AG09309 (cell line): Measurements from ENCODE around the gene DAGLA.
A peak's percentile ranks its signal among the peaks of the same experiment; 100 is the strongest.
"Not testable (repeated sequence)": the region's sequence is repeated elsewhere in the genome, so short reads cannot be mapped to it uniquely, and the experiment has no call there.

Experiments used
- DNase-seq: peaks from one replicate; pipeline ENCODE4 v3.0.0-alpha.2; 2010; ENCODE audit warnings: low read depth
- H3K4me3 ChIP-seq: 2 replicates; pipeline ENCODE4 v1.5.1; 2011; ENCODE audit warnings: mild to moderate bottlenecking, low read depth, low read length, moderate library complexity; ENCODE audit not compliant: control insufficient read depth
- TF ChIP-seq, protein P1 (sequence below): IDR thresholded peaks from 2 replicates; pipeline ENCODE4 v1.5.1; 2011; ENCODE audit warnings: mild to moderate bottlenecking, low read depth, low read length, inconsistent platforms; ENCODE audit not compliant: insufficient read depth, control insufficient read depth; ENCODE audit errors: missing control alignments

Gene DAGLA

DNA sequence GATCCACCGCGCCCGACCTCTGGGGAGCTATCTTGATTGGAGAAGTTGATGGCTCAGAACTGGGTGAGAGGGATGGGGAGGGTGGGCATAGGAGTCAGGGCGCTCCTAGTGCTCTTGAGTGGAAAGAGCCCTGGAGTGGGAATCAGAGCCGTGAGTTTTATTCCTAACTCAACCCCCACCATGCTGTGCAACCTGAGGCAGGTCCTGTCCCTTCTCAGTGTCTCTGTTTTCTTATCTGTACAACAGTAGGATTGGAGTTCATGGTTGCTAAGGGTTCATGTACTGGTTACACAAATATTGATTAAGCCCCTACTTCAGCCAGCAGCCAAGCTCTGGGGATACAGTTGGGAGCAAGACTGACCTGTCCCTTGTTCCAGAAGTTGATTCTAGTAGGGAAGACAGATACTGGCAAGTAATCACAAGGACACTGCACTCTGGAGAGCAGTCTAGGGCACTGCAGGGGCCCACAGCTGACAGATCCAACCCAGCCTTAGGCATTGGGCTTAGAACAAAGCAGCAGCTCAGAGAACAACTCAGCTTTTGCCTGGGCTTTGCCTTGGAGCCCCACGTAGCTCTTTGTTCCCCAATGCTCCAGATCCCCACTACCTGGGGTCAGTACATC, 12.4 kb upstream of the DAGLA start:
- TF ChIP-seq, protein P1, sequence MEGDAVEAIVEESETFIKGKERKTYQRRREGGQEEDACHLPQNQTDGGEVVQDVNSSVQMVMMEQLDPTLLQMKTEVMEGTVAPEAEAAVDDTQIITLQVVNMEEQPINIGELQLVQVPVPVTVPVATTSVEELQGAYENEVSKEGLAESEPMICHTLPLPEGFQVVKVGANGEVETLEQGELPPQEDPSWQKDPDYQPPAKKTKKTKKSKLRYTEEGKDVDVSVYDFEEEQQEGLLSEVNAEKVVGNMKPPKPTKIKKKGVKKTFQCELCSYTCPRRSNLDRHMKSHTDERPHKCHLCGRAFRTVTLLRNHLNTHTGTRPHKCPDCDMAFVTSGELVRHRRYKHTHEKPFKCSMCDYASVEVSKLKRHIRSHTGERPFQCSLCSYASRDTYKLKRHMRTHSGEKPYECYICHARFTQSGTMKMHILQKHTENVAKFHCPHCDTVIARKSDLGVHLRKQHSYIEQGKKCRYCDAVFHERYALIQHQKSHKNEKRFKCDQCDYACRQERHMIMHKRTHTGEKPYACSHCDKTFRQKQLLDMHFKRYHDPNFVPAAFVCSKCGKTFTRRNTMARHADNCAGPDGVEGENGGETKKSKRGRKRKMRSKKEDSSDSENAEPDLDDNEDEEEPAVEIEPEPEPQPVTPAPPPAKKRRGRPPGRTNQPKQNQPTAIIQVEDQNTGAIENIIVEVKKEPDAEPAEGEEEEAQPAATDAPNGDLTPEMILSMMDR, result no peak
- no peak overlapping the region for H3K4me3 ChIP-seq
- DNase-seq, result no peak

DNA sequence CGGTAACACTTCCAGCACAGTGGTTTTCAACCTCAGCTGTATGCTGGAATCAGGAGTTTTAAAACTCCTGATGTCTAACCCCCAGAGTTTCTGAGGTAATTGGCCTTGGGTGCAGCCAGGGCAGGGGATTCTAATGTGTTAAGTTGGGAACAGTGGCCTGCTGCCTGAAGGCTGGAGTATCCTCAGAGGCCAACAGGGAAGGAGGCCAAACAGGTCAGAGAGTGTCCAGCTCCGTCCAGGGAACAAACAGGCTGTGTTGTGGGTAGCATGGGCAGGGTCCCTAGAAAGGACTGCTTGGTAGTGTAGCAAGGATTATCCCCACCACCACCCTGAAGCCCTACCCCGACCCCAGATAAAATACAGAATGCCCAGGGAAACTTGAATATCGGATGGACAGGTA, 10.8 kb upstream of the DAGLA start:
- TF ChIP-seq, protein P1, result no peak
- H3K4me3 ChIP-seq, result no peak overlapping the region
- no peak for DNase-seq

DNA sequence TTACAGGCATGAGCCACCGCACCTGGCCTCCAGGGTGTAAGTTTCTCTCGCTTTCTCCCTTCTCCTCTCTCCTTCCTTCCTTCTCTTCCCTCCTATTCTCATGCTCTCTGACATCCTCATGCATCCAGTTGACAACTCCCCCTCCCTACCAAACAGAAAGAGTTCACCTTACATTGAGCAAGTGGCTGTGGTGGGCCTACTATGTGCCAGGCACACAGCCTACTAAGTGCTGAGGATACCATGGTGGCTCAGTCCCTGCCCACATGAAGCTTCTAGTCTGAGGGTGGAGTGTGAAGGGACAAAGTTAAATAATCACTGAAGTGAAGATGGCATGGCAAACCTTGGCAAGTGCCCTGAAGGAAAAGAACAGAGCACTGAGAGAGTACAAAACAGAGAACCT, 9.6 kb upstream of the DAGLA start:
- TF ChIP-seq, protein P1, result no peak
- H3K4me3 ChIP-seq, result no peak overlapping the region
- DNase-seq, result no peak

DNA sequence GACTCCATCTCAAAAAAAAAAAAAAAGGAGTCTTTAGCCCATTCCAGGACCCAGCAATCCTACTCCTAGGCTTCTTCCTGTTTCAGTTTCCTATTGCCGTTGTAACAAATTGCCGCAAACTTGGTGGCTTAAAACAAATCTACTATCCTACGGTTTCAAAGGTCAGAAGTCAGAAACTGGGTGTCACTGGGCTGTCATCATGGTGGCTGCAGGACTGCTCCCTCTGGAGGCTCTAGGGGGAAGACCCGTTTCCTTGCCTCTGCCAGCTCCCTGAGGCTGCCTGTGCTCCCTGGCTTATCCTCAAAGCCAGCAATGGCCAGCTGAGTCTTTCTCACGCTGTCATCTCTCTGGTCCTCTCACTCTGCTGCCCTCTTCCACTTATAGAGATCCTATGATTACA, 8.7 kb upstream of the DAGLA start:
- no peak overlapping the region for H3K4me3 ChIP-seq
- TF ChIP-seq, protein P1, result peak; percentile 41
- DNase-seq, result no peak

DNA sequence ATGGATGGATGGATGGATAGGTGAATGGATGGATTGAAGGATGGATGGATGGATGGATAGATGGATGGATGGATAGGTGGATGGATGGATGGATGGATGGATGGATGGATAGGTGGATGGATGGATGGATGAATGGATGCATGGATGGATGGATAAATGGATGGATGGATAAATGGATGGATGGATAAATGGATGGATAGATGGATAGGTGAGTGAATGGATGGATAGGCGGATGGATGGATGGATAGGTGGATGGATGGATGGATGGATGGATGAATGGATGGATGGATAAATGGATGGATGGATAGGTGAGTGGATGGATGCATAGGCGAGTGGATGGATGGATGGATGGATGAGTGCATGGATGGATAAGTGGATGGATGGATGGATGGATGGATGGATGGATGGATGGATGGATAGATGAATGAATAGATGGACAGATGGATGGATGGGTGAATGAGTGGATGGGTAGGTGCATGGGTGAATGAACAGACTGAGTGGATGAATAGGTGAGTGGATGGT, 6.2 kb upstream of the DAGLA start:
- DNase-seq, H3K4me3 ChIP-seq: not testable (repeated sequence)

DNA sequence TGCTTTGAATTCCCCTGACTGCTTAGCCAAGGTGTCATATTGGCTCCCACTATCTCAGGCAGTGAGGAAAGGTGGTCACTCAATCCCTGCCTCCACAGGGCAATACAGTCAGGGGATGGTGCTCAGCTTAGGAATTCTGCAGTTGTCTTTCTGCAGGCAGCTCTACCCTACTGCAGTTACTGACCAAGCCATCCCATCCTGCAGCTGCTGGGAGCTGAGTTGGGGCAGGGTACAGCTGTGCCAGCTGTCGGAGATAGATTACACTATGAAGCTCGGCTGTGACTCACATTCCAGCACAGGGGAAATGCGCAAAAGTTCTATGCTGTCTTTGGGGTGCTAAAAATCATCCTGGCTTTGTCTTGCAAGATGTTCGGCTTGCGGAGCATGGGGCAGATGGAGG, 4.4 kb upstream of the DAGLA start:
- TF ChIP-seq, protein P1, result peak; percentile 6
- no peak overlapping the region for H3K4me3 ChIP-seq
- no peak for DNase-seq

DNA sequence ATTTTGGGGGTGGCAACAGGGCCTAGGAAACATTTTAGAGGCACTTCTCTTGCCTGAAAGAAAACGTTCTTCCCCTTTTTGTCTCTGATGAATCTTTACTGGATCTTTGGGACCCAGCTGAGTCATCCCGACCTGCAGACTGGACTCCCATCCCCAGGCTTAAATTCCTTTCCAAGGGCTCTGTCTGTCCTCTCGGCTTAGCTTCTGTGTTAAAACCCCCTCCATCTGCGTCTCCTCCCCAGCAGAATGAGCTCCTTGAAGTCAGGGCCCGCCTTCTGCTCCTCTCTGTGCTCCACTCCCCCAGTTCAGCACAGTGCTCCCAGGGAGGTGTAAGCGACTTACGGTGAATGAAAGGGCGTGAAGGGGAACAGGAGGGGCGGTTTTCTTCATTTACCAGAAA, 895 bp upstream of the DAGLA start:
- DNase-seq, result no peak
- H3K4me3 ChIP-seq, result no peak overlapping the region
- TF ChIP-seq, protein P1, result no peak
